NCI-H187 treated with DMSO at 0.1 percent for 48 hours (cell line): Measurements from ENCODE around the gene ADAMTS9.
"Not testable (repeated sequence)": the region's sequence is repeated elsewhere in the genome, so short reads cannot be mapped to it uniquely, and the experiment has no call there.

Source experiments
- DNase-seq: peaks from one replicate; lab custom pipeline; 2025; lab: John Stamatoyannopoulos, UW

Gene ADAMTS9

GRCh38 chr3:64574194-64574593, 113.6 kb downstream of the ADAMTS9 start:
- DNase-seq = no peak

GRCh38 chr3:64571982-64572381, 115.8 kb downstream of the ADAMTS9 start:
- DNase-seq = no peak

GRCh38 chr3:64568895-64569517, 118.8 kb downstream of the ADAMTS9 start:
- DNase-seq = no peak

GRCh38 chr3:64566859-64567258, 120.9 kb downstream of the ADAMTS9 start:
- no peak for DNase-seq

- DNase-seq = no peak
Measured at GRCh38 chr3:64563751-64564150, 124.0 kb downstream of the ADAMTS9 start.

- DNase-seq = no peak
Measured at GRCh38 chr3:64561868-64562267, 125.9 kb downstream of the ADAMTS9 start.

- DNase-seq = no peak
Measured at GRCh38 chr3:64561325-64561843, 126.4 kb downstream of the ADAMTS9 start.

GRCh38 chr3:64560791-64561190, 127.0 kb downstream of the ADAMTS9 start:
- DNase-seq = no peak

- no peak for DNase-seq
Measured at GRCh38 chr3:64559588-64559987, 128.2 kb downstream of the ADAMTS9 start.

GRCh38 chr3:64556046-64556445, 131.8 kb downstream of the ADAMTS9 start:
- DNase-seq = no peak

- DNase-seq = no peak
Measured at GRCh38 chr3:64555351-64555750, 132.4 kb downstream of the ADAMTS9 start.

GRCh38 chr3:64554096-64554920, 133.5 kb downstream of the ADAMTS9 start:
- DNase-seq = no peak

GRCh38 chr3:64552966-64553365, 134.8 kb downstream of the ADAMTS9 start:
- no peak for DNase-seq

GRCh38 chr3:64552160-64552559, 135.6 kb downstream of the ADAMTS9 start:
- no peak for DNase-seq

- no peak for DNase-seq
Measured at GRCh38 chr3:64551697-64552096, 136.1 kb downstream of the ADAMTS9 start.

- no peak for DNase-seq
Measured at GRCh38 chr3:64550745-64551144, 137.1 kb downstream of the ADAMTS9 start.

GRCh38 chr3:64549869-64550268, 137.9 kb downstream of the ADAMTS9 start:
- no peak for DNase-seq

- DNase-seq = no peak
Measured at GRCh38 chr3:64548200-64548889, 139.5 kb downstream of the ADAMTS9 start.

GRCh38 chr3:64546856-64547255, 140.9 kb downstream of the ADAMTS9 start:
- no peak for DNase-seq

GRCh38 chr3:64545239-64545638, 142.6 kb downstream of the ADAMTS9 start:
- DNase-seq = not testable (repeated sequence)

GRCh38 chr3:64541803-64542202, 146.0 kb downstream of the ADAMTS9 start:
- no peak for DNase-seq

- no peak for DNase-seq
Measured at GRCh38 chr3:64539451-64540196, 148.2 kb downstream of the ADAMTS9 start.
